H1 (cell line): Measurements from ENCODE around the gene MRPL1. TPM values are rescaled to one million over a fixed set of nuclear protein-coding genes. Genes with fewer than 3 reads are reported as not detected.

ENCODE experiments used
- CTCF ChIA-PET: fragments of 300-600 bp; sonication (Branson Sonifier 250); formaldehyde crosslinking; loops from one replicate; lab custom pipeline; 2021; ENCODE audit not compliant: partially characterized antibody; lab: Charles Lee
- POLR2A ChIA-PET: fragments of 300-600 bp; sonication (Branson Sonifier 250); formaldehyde crosslinking; loops from one replicate; lab custom pipeline; 2021; ENCODE audit warnings: inconsistent platforms; ENCODE audit not compliant: partially characterized antibody; lab: Charles Lee
- DNase-seq, 2 experiments: peaks; one replicate each; pipeline versions ENCODE4 v3.0.0 to v3.0.0-alpha.2; 2010 to 2022; ENCODE audit warnings: low spot score in 2 of 2, low read depth in 1 of 2, mixed read lengths in 1 of 2
- FAIRE-seq: peaks from 2 replicates; lab custom pipeline; 2011; peaks lifted over from hg19 to GRCh38; lab: Jason Lieb, UNC
- H2AFZ ChIP-seq: 2 replicates; pipeline ENCODE4 v1.8.1; 2012; ENCODE audit warnings: low read length, inconsistent platforms
- H2AK5ac ChIP-seq: 2 replicates; pipeline ENCODE4 v1.6.1; 2013; ENCODE audit warnings: low read depth, low read length
- H2BK120ac ChIP-seq: replicated peaks from 2 replicates; pipeline ENCODE3; 2013; ENCODE audit warnings: low read depth, low read length, inconsistent platforms
- H2BK12ac ChIP-seq: 2 replicates; pipeline ENCODE4 v1.6.1; 2013; ENCODE audit warnings: low read depth, low read length
- H2BK15ac ChIP-seq: 2 replicates; pipeline ENCODE4 v1.6.1; 2013; ENCODE audit warnings: low read length
- H2BK20ac ChIP-seq: 2 replicates; pipeline ENCODE4 v1.6.1; 2013; ENCODE audit warnings: low read length
- H2BK5ac ChIP-seq: 2 replicates; pipeline ENCODE4 v1.6.1; 2013; ENCODE audit warnings: low read depth, low read length
- H3K14ac ChIP-seq: 2 replicates; pipeline ENCODE4 v1.6.1; 2013; ENCODE audit warnings: inconsistent platforms; ENCODE audit not compliant: insufficient read length
- H3K18ac ChIP-seq: 2 replicates; pipeline ENCODE4 v1.6.1; 2013; ENCODE audit warnings: low read length; ENCODE audit errors: extremely low read depth
- H3K23ac ChIP-seq: 2 replicates; pipeline ENCODE4 v1.6.1; 2013; ENCODE audit warnings: inconsistent platforms; ENCODE audit not compliant: insufficient read length
- H3K23me2 ChIP-seq: 2 replicates; pipeline ENCODE4 v1.6.1; 2013; ENCODE audit warnings: low read depth, low read length
- H3K27ac ChIP-seq: 2 replicates; pipeline ENCODE4 v1.6.1; 2011; ENCODE audit warnings: low read depth, low read length, inconsistent platforms
- H3K27me3 ChIP-seq, 4 experiments: replicated peaks in 1 of 4; 1 replicate in 1 of 4; 2 replicates in 3 of 4; pipeline versions ENCODE4 v1.6.1 to v1.8.1; 2011 to 2013; ENCODE audit warnings: low read length in 3 of 4, mild to moderate bottlenecking in 3 of 4, inconsistent platforms in 2 of 4, mixed read lengths in 2 of 4, moderate library complexity in 1 of 4; ENCODE audit not compliant: control insufficient read depth in 3 of 4, insufficient read depth in 3 of 4; ENCODE audit errors: extremely low read depth in 1 of 4
- H3K36me3 ChIP-seq, 4 experiments: 2 replicates each; pipeline versions ENCODE4 v1.6.1 to v1.8.1; 2011 to 2013; ENCODE audit warnings: mild to moderate bottlenecking in 4 of 4, low read length in 3 of 4, moderate library complexity in 2 of 4, control low read depth in 1 of 4, inconsistent platforms in 1 of 4; ENCODE audit not compliant: insufficient read depth in 4 of 4, control insufficient read depth in 2 of 4
- H3K4ac ChIP-seq: replicated peaks from 2 replicates; pipeline ENCODE3; 2013; ENCODE audit warnings: low read length, low read depth, mixed read lengths, inconsistent platforms; ENCODE audit not compliant: insufficient read length
- H3K4me1 ChIP-seq, 4 experiments: replicated peaks in 1 of 4; 1 replicate in 1 of 4; 2 replicates in 3 of 4; pipeline versions ENCODE4 v1.6.1 to v1.8.1; 2011 to 2013; ENCODE audit warnings: low read length in 3 of 4, inconsistent platforms in 2 of 4, mixed read lengths in 1 of 4; ENCODE audit not compliant: insufficient read depth in 4 of 4, control insufficient read depth in 3 of 4
- H3K4me2 ChIP-seq, 2 experiments: 2 replicates each; pipeline versions ENCODE4 v1.6.1 to v1.8.1; 2011 to 2013; ENCODE audit warnings: low read depth in 2 of 2, low read length in 2 of 2, control low read depth in 1 of 2, inconsistent platforms in 1 of 2, mild to moderate bottlenecking in 1 of 2; ENCODE audit not compliant: insufficient read depth in 1 of 2
- H3K4me3 ChIP-seq, 4 experiments: fragments of 200-600, 300-600 bp in 1 of 4; sonication (generic), shearing (Covaris generic), sonication (Bioruptor Twin) in 1 of 4; 2 replicates each; pipeline versions ENCODE4 v1.5.1 to v1.8.1; 2011 to 2016; ENCODE audit warnings: low read length in 4 of 4, low read depth in 3 of 4, control low read depth in 2 of 4, inconsistent platforms in 2 of 4, mild to moderate bottlenecking in 2 of 4, mixed read lengths in 1 of 4, moderate library complexity in 1 of 4; ENCODE audit not compliant: insufficient read depth in 2 of 4; ENCODE audit errors: extremely low read depth in 1 of 4
- H3K56ac ChIP-seq: replicated peaks from 2 replicates; pipeline ENCODE3; 2013; ENCODE audit warnings: low read depth, mild to moderate bottlenecking, mixed read lengths, low read length, inconsistent platforms; ENCODE audit not compliant: insufficient read length
- H3K79me1 ChIP-seq: 2 replicates; pipeline ENCODE4 v1.6.1; 2013; ENCODE audit warnings: low read depth, low read length, control low read depth
- H3K79me2 ChIP-seq, 2 experiments: 2 replicates each; pipeline versions ENCODE4 v1.6.1 to v1.8.1; 2012 to 2013; ENCODE audit warnings: low read length in 2 of 2, mild to moderate bottlenecking in 2 of 2, inconsistent platforms in 1 of 2; ENCODE audit not compliant: insufficient read depth in 2 of 2, control insufficient read depth in 1 of 2
- H3K9ac ChIP-seq, 4 experiments: replicated peaks in 1 of 4; 1 replicate in 1 of 4; 2 replicates in 3 of 4; pipeline versions ENCODE4 v1.6.1 to v1.8.1; 2011 to 2013; ENCODE audit warnings: low read depth in 3 of 4, low read length in 3 of 4, control low read depth in 2 of 4, mild to moderate bottlenecking in 2 of 4, moderate library complexity in 2 of 4, inconsistent platforms in 1 of 4; ENCODE audit errors: extremely low read depth in 1 of 4
- H3K9me3 ChIP-seq, 2 experiments: 2 replicates each; pipeline versions ENCODE4 v1.6.1 to v1.8.1; 2012 to 2013; ENCODE audit warnings: mild to moderate bottlenecking in 2 of 2, moderate library complexity in 2 of 2, control low read depth in 1 of 2, inconsistent platforms in 1 of 2, low read depth in 1 of 2, low read length in 1 of 2, mixed read lengths in 1 of 2; ENCODE audit not compliant: insufficient read depth in 2 of 2
- H4K20me1 ChIP-seq, 2 experiments: replicated peaks in 1 of 2; 2 replicates each; pipeline versions ENCODE3 to v1.8.1; 2011 to 2013; ENCODE audit warnings: inconsistent platforms in 2 of 2, low read length in 2 of 2, mild to moderate bottlenecking in 1 of 2; ENCODE audit not compliant: insufficient read depth in 2 of 2, control insufficient read depth in 1 of 2
- H4K5ac ChIP-seq: 2 replicates; pipeline ENCODE4 v1.6.1; 2013; ENCODE audit warnings: low read length, low read depth, mixed read lengths, inconsistent platforms; ENCODE audit not compliant: insufficient read length
- H4K8ac ChIP-seq: 2 replicates; pipeline ENCODE4 v1.8.0; 2013; ENCODE audit warnings: mild to moderate bottlenecking, moderate library complexity, low read length, inconsistent platforms; ENCODE audit not compliant: insufficient read depth; ENCODE audit errors: extremely low read depth
- H4K91ac ChIP-seq: replicated peaks from 2 replicates; pipeline ENCODE3; 2013; ENCODE audit warnings: low read length, mixed read lengths, inconsistent platforms; ENCODE audit not compliant: insufficient read length
- ASH2L ChIP-seq: fragments of 200-600, 300-600 bp; sonication (generic); IDR thresholded peaks from one replicate; pipeline ENCODE4 v1.7.1; 2017; ENCODE audit warnings: low read length
- BACH1 ChIP-seq: IDR thresholded peaks from 2 replicates; pipeline ENCODE4 v1.6.1; 2012; ENCODE audit warnings: low read length, improper control_type of control experiment
- BRCA1 ChIP-seq: IDR thresholded peaks from 2 replicates; pipeline ENCODE4 v1.6.1; 2012; ENCODE audit warnings: low read depth, low read length, improper control_type of control experiment
- CHD1 ChIP-seq: IDR thresholded peaks from 2 replicates; pipeline ENCODE4 v1.6.1; 2012; ENCODE audit warnings: low read depth, low read length, improper control_type of control experiment
- CHD2 ChIP-seq: IDR thresholded peaks from 2 replicates; pipeline ENCODE4 v1.6.1; 2012; ENCODE audit warnings: low read length, improper control_type of control experiment
- CTBP2 ChIP-seq: IDR thresholded peaks from 2 replicates; pipeline ENCODE4 v1.7.0; 2011; ENCODE audit warnings: borderline replicate concordance, mild to moderate bottlenecking, moderate library complexity, mixed read lengths, low read length; ENCODE audit not compliant: insufficient read depth, insufficient read length
- EP300 ChIP-seq, 2 experiments: IDR thresholded peaks; 1 replicate in 1 of 2; 2 replicates in 1 of 2; pipeline ENCODE4 v1.6.1; 2011 to 2012; ENCODE audit warnings: low read depth in 2 of 2, low read length in 2 of 2, mild to moderate bottlenecking in 2 of 2, borderline replicate concordance in 1 of 2, inconsistent platforms in 1 of 2, moderate library complexity in 1 of 2
- EZH2 ChIP-seq: fragments of 200-600 bp; sonication (generic); IDR thresholded peaks from 2 replicates; pipeline ENCODE4 v1.7.1; 2012; ENCODE audit warnings: low read depth, mild to moderate bottlenecking, moderate library complexity, low read length, inconsistent platforms; ENCODE audit not compliant: severe bottlenecking
- JUN ChIP-seq: IDR thresholded peaks from 2 replicates; pipeline ENCODE4 v1.6.1; 2011; ENCODE audit warnings: low read depth, mild to moderate bottlenecking, improper control_type of control experiment, low read length
- NANOG ChIP-seq: IDR thresholded peaks from 2 replicates; pipeline ENCODE4 v1.6.1; 2011; ENCODE audit warnings: low read length, low read depth, mild to moderate bottlenecking, inconsistent platforms; ENCODE audit not compliant: insufficient read depth, poor library complexity, severe bottlenecking
- NRF1 ChIP-seq: IDR thresholded peaks from 2 replicates; pipeline ENCODE4 v1.6.1; 2011; ENCODE audit warnings: mild to moderate bottlenecking, low read depth, low read length, improper control_type of control experiment
- RFX5 ChIP-seq: IDR thresholded peaks from 2 replicates; pipeline ENCODE4 v1.6.1; 2011; ENCODE audit warnings: low read depth, low read length, improper control_type of control experiment, borderline replicate concordance
- ZNF274 ChIP-seq: IDR thresholded peaks from 2 replicates; pipeline ENCODE4 v1.7.0; 2012; ENCODE audit warnings: low read length, borderline replicate concordance; ENCODE audit errors: extremely low read depth
- WGBS, 2 experiments: shearing (Covaris generic) in 1 of 2; methylation state at CpG; one replicate each; pipeline versions ENCODE4 v1.1.6 to v1.1.7; 2013 to 2015; ENCODE audit warnings: low lambda C conversion rate in 2 of 2, mixed read lengths in 2 of 2, inconsistent platforms in 1 of 2, low coverage in 1 of 2, missing lambda C conversion rate in 1 of 2; ENCODE audit not compliant: insufficient replicate concordance in 2 of 2, insufficient coverage in 1 of 2, insufficient read length in 1 of 2; ENCODE audit errors: extremely low coverage in 1 of 2, missing lambda C conversion rate in 1 of 2; 5-methylcytosine and 5-hydroxymethylcytosine counted together
- polyA plus RNA-seq, 7 experiments: library from polyadenylated mRNA; depleted of rRNA in 3 of 7; stranded (reverse) in 5 of 7; unstranded in 2 of 7; fragments of >200 nt in 5 of 7; fragments of 200-250 nt in 2 of 7; gene quantifications; 1 replicate in 5 of 7; 2 replicates in 1 of 7; 4 replicates in 1 of 7; pipeline versions ENCODE4 v1.2.1 to v1.2.3, GENCODE V29; 2011 to 2013; ENCODE audit warnings: missing spikeins in 2 of 7, mixed read lengths in 2 of 7
- total RNA-seq: library from RNA; stranded (reverse); fragmentation: NEBNext Ultra II Directional; extraction: Animal tissue kit (Norgen Biotek cat#: 25700); gene quantifications from 2 replicates; pipeline ENCODE4 v1.2.1, GENCODE V29; 2021
- TF ChIP-seq, protein P1 (sequence below): IDR thresholded peaks from 2 replicates; pipeline ENCODE4 v1.6.1; 2011; ENCODE audit warnings: low read depth, mild to moderate bottlenecking, low read length; ENCODE audit not compliant: insufficient read depth

The MRPL1 gene
- total and polyA plus RNA-seq, 2 of the 8 experiments (the other 6 are each of a cell fraction or from before 2014, with no cell fraction given) = 9.6 to 37.0 TPM

DNA sequence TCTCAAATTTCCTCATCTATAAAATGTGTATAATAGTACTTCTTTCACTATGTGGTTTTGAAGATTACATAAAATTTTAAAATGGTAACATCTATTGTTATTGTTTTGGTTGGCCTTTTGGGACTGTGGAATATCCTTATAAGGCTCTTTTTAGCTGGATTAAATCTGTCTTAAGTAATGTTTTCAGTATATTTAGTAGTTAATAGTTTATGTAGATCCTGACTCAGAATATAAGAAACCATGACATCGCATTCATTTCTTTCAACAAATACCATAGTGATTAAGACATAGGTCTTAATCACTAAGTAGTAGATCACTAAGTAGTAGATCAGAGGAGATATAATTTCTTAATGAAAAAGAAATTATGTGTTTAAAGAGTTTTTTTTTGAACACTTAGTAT is 48.5 kb downstream of the MRPL1 start:
- Histone ChIP-seq H2BK12ac (no peak overlapping the region), H3K23me2 (no peaks in the 10 kb centered on the region), H2AK5ac (no peak overlapping the region), H2BK120ac (no peak overlapping the region), H3K36me3 (peaks cover 0 to 2% (median 0%) of the 10 kb centered on the region in 4 experiments; a peak in 1 of 8 replicates), H3K14ac (no peak overlapping the region), H3K27me3 (no peaks in the 10 kb centered on the region), H3K79me1 (no peaks in the 10 kb centered on the region), H3K9me3 (no peaks in the 10 kb centered on the region), H3K79me2 (no peaks in the 10 kb centered on the region), H4K20me1 (no peaks in the 10 kb centered on the region), H3K9ac (no peak overlapping the region), H3K4ac (no peak overlapping the region), H3K27ac (no peak overlapping the region), H3K23ac (no peak overlapping the region), H4K5ac (no peak overlapping the region), H2BK20ac (no peak overlapping the region), H4K91ac (no peak overlapping the region), H4K8ac (no peak overlapping the region), H3K56ac (no peak overlapping the region), H3K4me2 (no peak overlapping the region), H2BK15ac (no peak overlapping the region), H3K4me1 (no peaks in the 10 kb centered on the region), H2BK5ac (no peak overlapping the region), H2AFZ (no peak overlapping the region), H3K18ac (no peak overlapping the region), H3K4me3 (no peak overlapping the region)
- DNase-seq (no peak), FAIRE-seq (no peak)
- TF ChIP-seq EZH2 (no peak), CHD1 (no peak), BRCA1 (no peak), ZNF274 (no peak), NRF1 (no peak), NANOG (no peak), EP300 (IDR thresholded peaks at IDR 0.05; ENCODE audit: borderline replicate concordance in 1 of 2, low read depth in 2 of 2, low read length in 2 of 2) (no peak), RFX5 (no peak), CTBP2 (no peak), JUN (no peak), BACH1 (no peak), CHD2 (no peak), ASH2L (no peak)
- TF ChIP-seq, protein P1, sequence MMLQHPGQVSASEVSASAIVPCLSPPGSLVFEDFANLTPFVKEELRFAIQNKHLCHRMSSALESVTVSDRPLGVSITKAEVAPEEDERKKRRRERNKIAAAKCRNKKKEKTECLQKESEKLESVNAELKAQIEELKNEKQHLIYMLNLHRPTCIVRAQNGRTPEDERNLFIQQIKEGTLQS = no peak
- ChIA-PET POLR2A (no interaction called here), CTCF (no interaction called here)
- 79% methylated on average over 1 of the region's 1 CpG; no CpG with 5 or more reads in 1 of the 2 experiments for WGBS, 2 experiments
